H1 (cell line): ENCODE results near the gene ACADVL. TPM values are rescaled to one million over a fixed set of nuclear protein-coding genes. Genes with fewer than 3 reads are reported as not detected.
A peak's percentile ranks its signal among the peaks of the same experiment; 100 is the strongest.

ENCODE experiments used
- CTCF ChIA-PET: fragments of 300-600 bp; sonication (Branson Sonifier 250); formaldehyde crosslinking; loops from one replicate; lab custom pipeline; 2021; ENCODE audit not compliant: partially characterized antibody; lab: Charles Lee
- POLR2A ChIA-PET: fragments of 300-600 bp; sonication (Branson Sonifier 250); formaldehyde crosslinking; loops from one replicate; lab custom pipeline; 2021; ENCODE audit warnings: inconsistent platforms; ENCODE audit not compliant: partially characterized antibody; lab: Charles Lee
- DNase-seq, 2 experiments: peaks; one replicate each; pipeline versions ENCODE4 v3.0.0 to v3.0.0-alpha.2; 2010 to 2022; ENCODE audit warnings: low spot score in 2 of 2, low read depth in 1 of 2, mixed read lengths in 1 of 2
- FAIRE-seq: peaks from 2 replicates; lab custom pipeline; 2011; peaks lifted over from hg19 to GRCh38; lab: Jason Lieb, UNC
- H2AFZ ChIP-seq: 2 replicates; pipeline ENCODE4 v1.8.1; 2012; ENCODE audit warnings: low read length, inconsistent platforms
- H2AK5ac ChIP-seq: 2 replicates; pipeline ENCODE4 v1.6.1; 2013; ENCODE audit warnings: low read depth, low read length
- H2BK120ac ChIP-seq: replicated peaks from 2 replicates; pipeline ENCODE3; 2013; ENCODE audit warnings: low read depth, low read length, inconsistent platforms
- H2BK12ac ChIP-seq: 2 replicates; pipeline ENCODE4 v1.6.1; 2013; ENCODE audit warnings: low read depth, low read length
- H2BK15ac ChIP-seq: 2 replicates; pipeline ENCODE4 v1.6.1; 2013; ENCODE audit warnings: low read length
- H2BK20ac ChIP-seq: 2 replicates; pipeline ENCODE4 v1.6.1; 2013; ENCODE audit warnings: low read length
- H2BK5ac ChIP-seq: 2 replicates; pipeline ENCODE4 v1.6.1; 2013; ENCODE audit warnings: low read depth, low read length
- H3K14ac ChIP-seq: 2 replicates; pipeline ENCODE4 v1.6.1; 2013; ENCODE audit warnings: inconsistent platforms; ENCODE audit not compliant: insufficient read length
- H3K18ac ChIP-seq: 2 replicates; pipeline ENCODE4 v1.6.1; 2013; ENCODE audit warnings: low read length; ENCODE audit errors: extremely low read depth
- H3K23ac ChIP-seq: 2 replicates; pipeline ENCODE4 v1.6.1; 2013; ENCODE audit warnings: inconsistent platforms; ENCODE audit not compliant: insufficient read length
- H3K23me2 ChIP-seq: 2 replicates; pipeline ENCODE4 v1.6.1; 2013; ENCODE audit warnings: low read depth, low read length
- H3K27ac ChIP-seq: 2 replicates; pipeline ENCODE4 v1.6.1; 2011; ENCODE audit warnings: low read depth, low read length, inconsistent platforms
- H3K27me3 ChIP-seq, 4 experiments: replicated peaks in 1 of 4; 1 replicate in 1 of 4; 2 replicates in 3 of 4; pipeline versions ENCODE4 v1.6.1 to v1.8.1; 2011 to 2013; ENCODE audit warnings: low read length in 3 of 4, mild to moderate bottlenecking in 3 of 4, inconsistent platforms in 2 of 4, mixed read lengths in 2 of 4, moderate library complexity in 1 of 4; ENCODE audit not compliant: control insufficient read depth in 3 of 4, insufficient read depth in 3 of 4; ENCODE audit errors: extremely low read depth in 1 of 4
- H3K36me3 ChIP-seq, 4 experiments: 2 replicates each; pipeline versions ENCODE4 v1.6.1 to v1.8.1; 2011 to 2013; ENCODE audit warnings: mild to moderate bottlenecking in 4 of 4, low read length in 3 of 4, moderate library complexity in 2 of 4, control low read depth in 1 of 4, inconsistent platforms in 1 of 4; ENCODE audit not compliant: insufficient read depth in 4 of 4, control insufficient read depth in 2 of 4
- H3K4ac ChIP-seq: replicated peaks from 2 replicates; pipeline ENCODE3; 2013; ENCODE audit warnings: low read length, low read depth, mixed read lengths, inconsistent platforms; ENCODE audit not compliant: insufficient read length
- H3K4me1 ChIP-seq, 4 experiments: replicated peaks in 1 of 4; 1 replicate in 1 of 4; 2 replicates in 3 of 4; pipeline versions ENCODE4 v1.6.1 to v1.8.1; 2011 to 2013; ENCODE audit warnings: low read length in 3 of 4, inconsistent platforms in 2 of 4, mixed read lengths in 1 of 4; ENCODE audit not compliant: insufficient read depth in 4 of 4, control insufficient read depth in 3 of 4
- H3K4me2 ChIP-seq, 2 experiments: 2 replicates each; pipeline versions ENCODE4 v1.6.1 to v1.8.1; 2011 to 2013; ENCODE audit warnings: low read depth in 2 of 2, low read length in 2 of 2, control low read depth in 1 of 2, inconsistent platforms in 1 of 2, mild to moderate bottlenecking in 1 of 2; ENCODE audit not compliant: insufficient read depth in 1 of 2
- H3K4me3 ChIP-seq, 4 experiments: fragments of 200-600, 300-600 bp in 1 of 4; sonication (generic), shearing (Covaris generic), sonication (Bioruptor Twin) in 1 of 4; 2 replicates each; pipeline versions ENCODE4 v1.5.1 to v1.8.1; 2011 to 2016; ENCODE audit warnings: low read length in 4 of 4, low read depth in 3 of 4, control low read depth in 2 of 4, inconsistent platforms in 2 of 4, mild to moderate bottlenecking in 2 of 4, mixed read lengths in 1 of 4, moderate library complexity in 1 of 4; ENCODE audit not compliant: insufficient read depth in 2 of 4; ENCODE audit errors: extremely low read depth in 1 of 4
- H3K56ac ChIP-seq: replicated peaks from 2 replicates; pipeline ENCODE3; 2013; ENCODE audit warnings: low read depth, mild to moderate bottlenecking, mixed read lengths, low read length, inconsistent platforms; ENCODE audit not compliant: insufficient read length
- H3K79me1 ChIP-seq: 2 replicates; pipeline ENCODE4 v1.6.1; 2013; ENCODE audit warnings: low read depth, low read length, control low read depth
- H3K79me2 ChIP-seq, 2 experiments: 2 replicates each; pipeline versions ENCODE4 v1.6.1 to v1.8.1; 2012 to 2013; ENCODE audit warnings: low read length in 2 of 2, mild to moderate bottlenecking in 2 of 2, inconsistent platforms in 1 of 2; ENCODE audit not compliant: insufficient read depth in 2 of 2, control insufficient read depth in 1 of 2
- H3K9ac ChIP-seq, 4 experiments: replicated peaks in 1 of 4; 1 replicate in 1 of 4; 2 replicates in 3 of 4; pipeline versions ENCODE4 v1.6.1 to v1.8.1; 2011 to 2013; ENCODE audit warnings: low read depth in 3 of 4, low read length in 3 of 4, control low read depth in 2 of 4, mild to moderate bottlenecking in 2 of 4, moderate library complexity in 2 of 4, inconsistent platforms in 1 of 4; ENCODE audit errors: extremely low read depth in 1 of 4
- H3K9me3 ChIP-seq, 2 experiments: 2 replicates each; pipeline versions ENCODE4 v1.6.1 to v1.8.1; 2012 to 2013; ENCODE audit warnings: mild to moderate bottlenecking in 2 of 2, moderate library complexity in 2 of 2, control low read depth in 1 of 2, inconsistent platforms in 1 of 2, low read depth in 1 of 2, low read length in 1 of 2, mixed read lengths in 1 of 2; ENCODE audit not compliant: insufficient read depth in 2 of 2
- H4K20me1 ChIP-seq, 2 experiments: replicated peaks in 1 of 2; 2 replicates each; pipeline versions ENCODE3 to v1.8.1; 2011 to 2013; ENCODE audit warnings: inconsistent platforms in 2 of 2, low read length in 2 of 2, mild to moderate bottlenecking in 1 of 2; ENCODE audit not compliant: insufficient read depth in 2 of 2, control insufficient read depth in 1 of 2
- H4K5ac ChIP-seq: 2 replicates; pipeline ENCODE4 v1.6.1; 2013; ENCODE audit warnings: low read length, low read depth, mixed read lengths, inconsistent platforms; ENCODE audit not compliant: insufficient read length
- H4K8ac ChIP-seq: 2 replicates; pipeline ENCODE4 v1.8.0; 2013; ENCODE audit warnings: mild to moderate bottlenecking, moderate library complexity, low read length, inconsistent platforms; ENCODE audit not compliant: insufficient read depth; ENCODE audit errors: extremely low read depth
- H4K91ac ChIP-seq: replicated peaks from 2 replicates; pipeline ENCODE3; 2013; ENCODE audit warnings: low read length, mixed read lengths, inconsistent platforms; ENCODE audit not compliant: insufficient read length
- ATF2 ChIP-seq: IDR thresholded peaks from 2 replicates; pipeline ENCODE4 v1.6.1; 2012; ENCODE audit warnings: low read length, inconsistent platforms
- BCL11A ChIP-seq, 2 experiments: IDR thresholded peaks; one replicate each; pipeline ENCODE4 v1.6.1; 2011; ENCODE audit warnings: low read depth in 2 of 2, low read length in 2 of 2, mild to moderate bottlenecking in 2 of 2
- GTF2F1 ChIP-seq: IDR thresholded peaks from 2 replicates; pipeline ENCODE4 v1.6.1; 2012; ENCODE audit warnings: low read depth, low read length, improper control_type of control experiment, borderline replicate concordance
- NRF1 ChIP-seq: IDR thresholded peaks from 2 replicates; pipeline ENCODE4 v1.6.1; 2011; ENCODE audit warnings: mild to moderate bottlenecking, low read depth, low read length, improper control_type of control experiment
- POLR2A ChIP-seq, 2 experiments: IDR thresholded peaks; 1 replicate in 1 of 2; 2 replicates in 1 of 2; pipeline ENCODE4 v1.6.1; 2011; ENCODE audit warnings: low read depth in 2 of 2, low read length in 2 of 2, mild to moderate bottlenecking in 2 of 2; ENCODE audit errors: control extremely low read depth in 1 of 2
- POLR2AphosphoS5 ChIP-seq: IDR thresholded peaks from 2 replicates; pipeline ENCODE4 v1.6.1; 2011; ENCODE audit warnings: low read depth, low read length
- RAD21 ChIP-seq, 2 experiments: IDR thresholded peaks in 1 of 2; conservative IDR thresholded peaks in 1 of 2; 2 replicates each; pipeline ENCODE4 v1.6.1; 2011; ENCODE audit warnings: low read depth in 2 of 2, low read length in 2 of 2, improper control_type of control experiment in 1 of 2, inconsistent platforms in 1 of 2, mild to moderate bottlenecking in 1 of 2, moderate library complexity in 1 of 2
- SIRT6 ChIP-seq: IDR thresholded peaks from one replicate; pipeline ENCODE4 v1.7.1; 2012; ENCODE audit warnings: low read length, inconsistent platforms
- SIX5 ChIP-seq: IDR thresholded peaks from 2 replicates; pipeline ENCODE4 v1.6.1; 2011; ENCODE audit warnings: mild to moderate bottlenecking, low read depth, low read length
- YY1 ChIP-seq: IDR thresholded peaks from 2 replicates; pipeline ENCODE4 v1.6.1; 2011; ENCODE audit warnings: low read depth, mild to moderate bottlenecking, low read length
- ZNF274 ChIP-seq: IDR thresholded peaks from 2 replicates; pipeline ENCODE4 v1.7.0; 2012; ENCODE audit warnings: low read length, borderline replicate concordance; ENCODE audit errors: extremely low read depth
- WGBS, 2 experiments: shearing (Covaris generic) in 1 of 2; methylation state at CpG; one replicate each; pipeline versions ENCODE4 v1.1.6 to v1.1.7; 2013 to 2015; ENCODE audit warnings: low lambda C conversion rate in 2 of 2, mixed read lengths in 2 of 2, inconsistent platforms in 1 of 2, low coverage in 1 of 2, missing lambda C conversion rate in 1 of 2; ENCODE audit not compliant: insufficient replicate concordance in 2 of 2, insufficient coverage in 1 of 2, insufficient read length in 1 of 2; ENCODE audit errors: extremely low coverage in 1 of 2, missing lambda C conversion rate in 1 of 2; 5-methylcytosine and 5-hydroxymethylcytosine counted together
- polyA plus RNA-seq, 7 experiments: library from polyadenylated mRNA; depleted of rRNA in 3 of 7; stranded (reverse) in 5 of 7; unstranded in 2 of 7; fragments of >200 nt in 5 of 7; fragments of 200-250 nt in 2 of 7; gene quantifications; 1 replicate in 5 of 7; 2 replicates in 1 of 7; 4 replicates in 1 of 7; pipeline versions ENCODE4 v1.2.1 to v1.2.3, GENCODE V29; 2011 to 2013; ENCODE audit warnings: missing spikeins in 2 of 7, mixed read lengths in 2 of 7
- total RNA-seq: library from RNA; stranded (reverse); fragmentation: NEBNext Ultra II Directional; extraction: Animal tissue kit (Norgen Biotek cat#: 25700); gene quantifications from 2 replicates; pipeline ENCODE4 v1.2.1, GENCODE V29; 2021
- TF ChIP-seq, protein P1 (sequence below): IDR thresholded peaks from 2 replicates; pipeline ENCODE4 v1.6.1; 2012; ENCODE audit warnings: inconsistent platforms

ACADVL gene
- total and polyA plus RNA-seq, 2 of the 8 experiments (the other 6 are each of a cell fraction or from before 2014, with no cell fraction given): 181 to 231 TPM

- FAIRE-seq: no peak
- Histone ChIP-seq H3K79me2 (peaks cover 0 to 15% of the 10 kb centered on the region in 2 experiments; a peak in 2 of 4 replicates), H3K18ac (peak overlapping the region; percentile 48)
- no peak for TF ChIP-seq SIX5
- TF ChIP-seq ZNF274: no peak
- TF ChIP-seq ATF2: no peak
- no peak for TF ChIP-seq NRF1
- TF ChIP-seq GTF2F1: no peak
- TF ChIP-seq POLR2AphosphoS5: no peak
- TF ChIP-seq YY1: no peak
- TF ChIP-seq SIRT6: no peak
- TF ChIP-seq, protein P1, sequence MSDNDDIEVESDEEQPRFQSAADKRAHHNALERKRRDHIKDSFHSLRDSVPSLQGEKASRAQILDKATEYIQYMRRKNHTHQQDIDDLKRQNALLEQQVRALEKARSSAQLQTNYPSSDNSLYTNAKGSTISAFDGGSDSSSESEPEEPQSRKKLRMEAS: no peak
- no peak for TF ChIP-seq BCL11A (IDR thresholded peaks at IDR 0.05; ENCODE audit: low read depth in 2 of 2, low read length in 2 of 2)
- TF ChIP-seq RAD21 (IDR thresholded peaks at IDR 0.05 in 1 of 2, conservative IDR thresholded peaks at IDR 0.05 in 1 of 2; ENCODE audit: low read depth in 2 of 2, low read length in 2 of 2): no peak
- no peak for TF ChIP-seq POLR2A (IDR thresholded peaks at IDR 0.05; ENCODE audit: control extremely low read depth in 1 of 2, low read depth in 2 of 2, low read length in 2 of 2)
Observed at GRCh38 chr17:7218166-7218565, 1.6 kb upstream of the ACADVL start.

More at GRCh38 chr17:7218166-7218565, 1.6 kb upstream of the ACADVL start:
- Histone ChIP-seq H2BK120ac (no peak overlapping the region), H2AK5ac (no peak overlapping the region), H3K56ac (no peak overlapping the region), H3K4ac (no peak overlapping the region), H3K14ac (no peak overlapping the region), H2BK15ac (peak overlapping the region; percentile 61; the same call in 1 of the 2 replicates), H3K23ac (no peak overlapping the region), H4K91ac (peak overlapping the region; percentile 71), H4K20me1 (peaks cover 9 to 14% of the 10 kb centered on the region in 2 experiments), H3K4me2 (peak overlapping the region; percentile 68 to 69), H3K27ac (no peak overlapping the region), H4K5ac (no peak overlapping the region), H3K79me1 (no peaks in the 10 kb centered on the region; the same call in 1 of the 2 replicates), H3K9me3 (no peaks in the 10 kb centered on the region), H2BK12ac (peak overlapping the region; percentile 92; the same call in 1 of the 2 replicates), H2BK20ac (no peak overlapping the region), H3K23me2 (peaks cover 23% of the 10 kb centered on the region; the same call in 1 of the 2 replicates), H3K27me3 (no peaks in the 10 kb centered on the region), H3K4me3 (peak overlapping the region in 3 of 4 experiments; percentile 13 to 75 (median 15); a peak in 3 of 8 replicates), H3K36me3 (peaks cover 6 to 15% (median 10%) of the 10 kb centered on the region in 4 experiments; a peak in 6 of 8 replicates), H3K9ac (no peak overlapping the region), H4K8ac (no peak overlapping the region), H3K4me1 (peaks cover 6 to 41% (median 22%) of the 10 kb centered on the region in 4 experiments), H2AFZ (no peak overlapping the region), H2BK5ac (peak overlapping the region; percentile 1; the same call in 1 of the 2 replicates)
- WGBS, 2 experiments: 74% methylated on average over 6 of the region's 6 CpGs; no CpG with 5 or more reads in 1 of the 2 experiments
- ChIA-PET CTCF (interaction anchor here (4.3 kb wide), 1 partner anchor 79 kb away, joined by 18 read pairs; no protein-coding TSS in a partner anchor), POLR2A (interaction anchor here (1.0 to 10.7 kb wide), 11 partner anchors 9 to 95 kb away, joined by 3 to 386 read pairs (median 8); partner anchors contain the start of genes CLDN7, CTDNEP1, DVL2 and ELP5)
- DNase-seq: no peak
